ENCODE measurements around the gene SCLY. TPM values are rescaled to one million over a fixed set of nuclear protein-coding genes. Genes with fewer than 3 reads are reported as not detected.

Gene SCLY
- total and polyA plus RNA-seq, 2 experiments from 2014 or later: 16.6 to 25.2 TPM

DNA sequence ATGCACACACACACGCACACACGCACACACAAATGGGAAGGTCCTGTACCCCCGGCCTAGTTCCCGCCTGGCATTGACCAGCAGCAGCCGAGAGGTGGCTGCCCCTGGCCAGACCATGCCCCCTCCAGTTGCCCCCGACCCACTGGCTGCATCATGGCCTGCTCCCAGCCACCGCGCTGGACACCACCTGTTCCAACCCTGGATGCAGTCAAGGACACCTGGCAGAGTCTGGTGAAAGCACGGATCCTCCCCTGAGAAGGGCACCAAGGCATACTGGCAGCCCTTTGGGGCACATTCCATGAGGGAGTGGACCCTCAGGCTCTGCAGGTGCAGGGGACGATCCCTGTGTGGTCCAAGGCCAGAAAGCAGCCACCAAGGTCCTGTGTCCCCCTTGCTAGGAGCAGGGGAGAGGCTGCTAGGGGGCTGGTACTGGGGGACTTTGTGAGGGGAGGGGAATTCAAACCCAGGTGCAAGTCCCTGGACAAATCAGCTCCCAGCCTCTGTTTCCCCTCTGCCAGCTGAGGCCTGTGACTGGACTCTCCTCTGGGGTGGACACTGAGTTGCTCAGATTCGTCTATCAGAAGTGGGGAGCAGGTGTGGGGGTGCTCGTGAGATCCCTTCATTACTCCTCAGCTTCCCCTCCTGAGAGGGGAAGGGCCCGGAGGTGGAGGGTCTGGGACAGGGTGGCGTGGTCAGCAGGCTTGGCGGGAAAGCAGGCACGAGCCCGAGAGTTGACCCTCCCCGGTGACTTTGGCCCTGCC, 42.8 kb downstream of the SCLY start:
- H3K27ac ChIP-seq: no peak overlapping the region
- no peaks in the 10 kb centered on the region for H3K36me3 ChIP-seq
- DNase-seq (ENCODE audit: low read depth in 1 of 2, low spot score in 1 of 2): no peak
- no peak overlapping the region for H3K4me3 ChIP-seq
- peaks cover 9% of the 10 kb centered on the region for H3K4me1 ChIP-seq (ENCODE audit: low read depth)
- H3K9me3 ChIP-seq (ENCODE audit: low read depth): no peaks in the 10 kb centered on the region
- TF ChIP-seq, protein P1, sequence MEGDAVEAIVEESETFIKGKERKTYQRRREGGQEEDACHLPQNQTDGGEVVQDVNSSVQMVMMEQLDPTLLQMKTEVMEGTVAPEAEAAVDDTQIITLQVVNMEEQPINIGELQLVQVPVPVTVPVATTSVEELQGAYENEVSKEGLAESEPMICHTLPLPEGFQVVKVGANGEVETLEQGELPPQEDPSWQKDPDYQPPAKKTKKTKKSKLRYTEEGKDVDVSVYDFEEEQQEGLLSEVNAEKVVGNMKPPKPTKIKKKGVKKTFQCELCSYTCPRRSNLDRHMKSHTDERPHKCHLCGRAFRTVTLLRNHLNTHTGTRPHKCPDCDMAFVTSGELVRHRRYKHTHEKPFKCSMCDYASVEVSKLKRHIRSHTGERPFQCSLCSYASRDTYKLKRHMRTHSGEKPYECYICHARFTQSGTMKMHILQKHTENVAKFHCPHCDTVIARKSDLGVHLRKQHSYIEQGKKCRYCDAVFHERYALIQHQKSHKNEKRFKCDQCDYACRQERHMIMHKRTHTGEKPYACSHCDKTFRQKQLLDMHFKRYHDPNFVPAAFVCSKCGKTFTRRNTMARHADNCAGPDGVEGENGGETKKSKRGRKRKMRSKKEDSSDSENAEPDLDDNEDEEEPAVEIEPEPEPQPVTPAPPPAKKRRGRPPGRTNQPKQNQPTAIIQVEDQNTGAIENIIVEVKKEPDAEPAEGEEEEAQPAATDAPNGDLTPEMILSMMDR (IDR thresholded peaks at IDR 0.05; ENCODE audit: low read depth, low read length): no peak
- H3K27me3 ChIP-seq: no peaks in the 10 kb centered on the region

DNA sequence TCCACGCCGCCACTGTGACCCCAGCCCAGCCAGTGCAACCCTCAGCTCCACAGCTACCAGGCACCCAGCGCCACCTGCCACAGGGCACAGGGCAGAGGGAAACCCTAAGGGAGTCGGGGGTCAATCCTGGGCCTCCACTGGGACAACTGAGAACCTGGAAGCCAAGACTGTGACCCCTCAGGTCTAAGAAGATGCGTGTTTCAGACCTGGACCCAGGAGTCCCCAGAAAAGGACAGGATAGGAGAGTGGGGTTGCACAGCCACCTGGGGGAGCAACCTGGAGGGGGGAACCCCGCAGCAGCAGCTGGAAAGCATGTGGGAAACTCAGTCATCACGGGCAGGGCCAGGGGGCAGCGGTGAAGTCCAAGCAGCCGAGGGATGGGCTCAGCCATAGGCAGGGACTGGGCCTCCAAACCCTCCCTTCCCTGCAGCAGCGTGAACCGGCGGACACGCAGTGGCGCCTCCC, 43.5 kb downstream of the SCLY start:
- DNase-seq (ENCODE audit: low read depth in 1 of 2, low spot score in 1 of 2): no peak
- H3K36me3 ChIP-seq: no peaks in the 10 kb centered on the region
- H3K27ac ChIP-seq: no peak overlapping the region
- H3K27me3 ChIP-seq: no peaks in the 10 kb centered on the region
- no peak overlapping the region for H3K4me3 ChIP-seq
- no peaks in the 10 kb centered on the region for H3K9me3 ChIP-seq (ENCODE audit: low read depth)
- H3K4me1 ChIP-seq (ENCODE audit: low read depth): peaks cover 15% of the 10 kb centered on the region
- TF ChIP-seq, protein P1 (IDR thresholded peaks at IDR 0.05; ENCODE audit: low read depth, low read length): no peak

DNA sequence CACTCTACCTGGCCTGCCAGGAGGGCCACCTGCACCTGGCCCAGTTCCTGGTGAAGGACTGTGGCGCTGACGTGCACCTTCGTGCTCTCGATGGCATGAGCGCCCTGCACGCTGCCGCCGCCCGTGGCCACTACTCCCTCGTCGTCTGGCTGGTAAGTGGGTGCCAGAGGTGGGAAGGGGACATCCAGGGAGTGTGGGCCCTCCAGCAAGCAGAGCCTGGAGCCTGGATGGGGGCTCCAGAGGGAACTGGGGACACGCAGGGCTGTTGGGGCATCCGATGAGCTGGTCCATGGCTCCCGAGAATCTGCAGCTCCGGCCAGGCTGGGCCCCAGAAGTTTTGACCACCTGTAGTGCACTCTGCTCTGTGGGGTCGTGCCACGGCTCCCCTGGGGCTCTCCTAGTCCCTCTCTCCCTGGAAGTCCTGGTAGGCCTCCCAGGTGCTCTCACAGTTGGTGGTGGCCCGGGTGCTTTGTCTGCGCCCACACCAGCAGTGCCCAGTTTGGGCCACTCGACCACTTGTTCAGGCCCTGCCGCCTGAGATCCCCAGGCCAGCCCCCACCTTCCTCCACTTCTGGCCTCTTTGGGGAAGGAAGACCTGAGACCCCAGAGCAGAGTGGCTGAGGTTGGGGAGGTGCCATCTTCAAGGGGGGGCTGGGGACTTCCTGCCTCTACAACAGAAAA, 44.0 kb downstream of the SCLY start:
- TF ChIP-seq, protein P1 (IDR thresholded peaks at IDR 0.05; ENCODE audit: low read depth, low read length): no peak
- no peak for DNase-seq (ENCODE audit: low read depth in 1 of 2, low spot score in 1 of 2)
- peaks cover 18% of the 10 kb centered on the region for H3K4me1 ChIP-seq (ENCODE audit: low read depth)

GRCh38 chr2:238105506-238106338, 44.9 kb downstream of the SCLY start:
- no peak for DNase-seq (ENCODE audit: low read depth in 1 of 2, low spot score in 1 of 2)
- H3K27ac ChIP-seq: no peak overlapping the region
- no peak overlapping the region for H3K4me3 ChIP-seq
- no peaks in the 10 kb centered on the region for H3K9me3 ChIP-seq (ENCODE audit: low read depth)
- TF ChIP-seq, protein P1 (IDR thresholded peaks at IDR 0.05; ENCODE audit: low read depth, low read length): no peak
- no peaks in the 10 kb centered on the region for H3K27me3 ChIP-seq
- peaks cover 17% of the 10 kb centered on the region for H3K4me1 ChIP-seq (ENCODE audit: low read depth)
- H3K36me3 ChIP-seq: no peaks in the 10 kb centered on the region

More for the DNA sequence above, 44.0 kb downstream of the SCLY start:
- Histone ChIP-seq H3K4me3 (no peak overlapping the region), H3K27me3 (no peaks in the 10 kb centered on the region), H3K9me3 (ENCODE audit: low read depth) (no peaks in the 10 kb centered on the region), H3K27ac (no peak overlapping the region), H3K36me3 (no peaks in the 10 kb centered on the region)

GRCh38 chr2:238106339-238106697, 45.5 kb downstream of the SCLY start:
- TF ChIP-seq, protein P1 (IDR thresholded peaks at IDR 0.05; ENCODE audit: low read depth, low read length): no peak
- Histone ChIP-seq H3K4me1 (ENCODE audit: low read depth) (peaks cover 11% of the 10 kb centered on the region), H3K27ac (no peak overlapping the region), H3K27me3 (no peaks in the 10 kb centered on the region), H3K4me3 (no peak overlapping the region), H3K9me3 (ENCODE audit: low read depth) (no peaks in the 10 kb centered on the region), H3K36me3 (no peaks in the 10 kb centered on the region)
- DNase-seq (ENCODE audit: low read depth in 1 of 2, low spot score in 1 of 2): no peak
